Endothelial cell of umbilical vein (primary cell): ENCODE measurements around the gene RNASEH2A. TPM values are rescaled to one million over a fixed set of nuclear protein-coding genes. Genes with fewer than 3 reads are reported as not detected.

Experiments used
- BruUV-seq: library from RNA; stranded (reverse); fragments of 400-500 nt; replicated peaks from 2 replicates; lab custom pipeline; 2021; lab: Mats Ljungman, UMichigan
- CTCF ChIA-PET: fragments of 300-600, 350-600 bp; sonication (Branson Sonifier 250); formaldehyde crosslinking; loops from one replicate; lab custom pipeline; 2021; ENCODE audit warnings: antibody characterized with exemption, inconsistent platforms; lab: Charles Lee
- POLR2A ChIA-PET: fragments of 300-600, 350-600 bp; sonication (Branson Sonifier 250); formaldehyde crosslinking; loops from one replicate; lab custom pipeline; 2021; ENCODE audit warnings: antibody characterized with exemption, inconsistent platforms; lab: Charles Lee
- DNase-seq: peaks from one replicate; pipeline ENCODE4 v3.0.0-alpha.2; 2011; ENCODE audit warnings: low read depth, low spot score
- FAIRE-seq: peaks from 2 replicates; lab custom pipeline; 2011; peaks lifted over from hg19 to GRCh38; lab: Jason Lieb, UNC
- H2AFZ ChIP-seq: 2 replicates; pipeline ENCODE4 v1.6.0; 2012; ENCODE audit warnings: low read depth, low read length, control low read depth, inconsistent platforms
- H3K27ac ChIP-seq: 2 replicates; pipeline ENCODE4 v1.5.1; 2011; ENCODE audit warnings: low read depth, mild to moderate bottlenecking, control low read depth, low read length, moderate library complexity; ENCODE audit not compliant: insufficient read depth
- H3K27me3 ChIP-seq, 2 experiments: 2 replicates each; pipeline versions ENCODE4 v1.6.0 to v1.6.1; 2011; ENCODE audit warnings: low read length in 2 of 2, mixed read lengths in 1 of 2; ENCODE audit not compliant: control insufficient read depth in 2 of 2, insufficient read depth in 2 of 2
- H3K36me3 ChIP-seq, 2 experiments: 2 replicates in 1 of 2; 3 replicates in 1 of 2; pipeline ENCODE4 v1.5.1; 2011; ENCODE audit warnings: low read length in 2 of 2, mild to moderate bottlenecking in 1 of 2, moderate library complexity in 1 of 2; ENCODE audit not compliant: control insufficient read depth in 2 of 2, insufficient read depth in 2 of 2; ENCODE audit errors: extremely low read depth in 1 of 2
- H3K4me1 ChIP-seq: 3 replicates; pipeline ENCODE4 v1.5.1; 2011; ENCODE audit warnings: mild to moderate bottlenecking, low read length; ENCODE audit not compliant: control insufficient read depth, insufficient read depth; ENCODE audit errors: extremely low read depth
- H3K4me2 ChIP-seq: 2 replicates; pipeline ENCODE4 v1.6.1; 2011; ENCODE audit warnings: low read length, control low read depth, mixed read lengths; ENCODE audit not compliant: insufficient read depth
- H3K4me3 ChIP-seq, 3 experiments: fragments of 200-600 bp in 1 of 3; sonication (generic), shearing (Covaris generic) in 1 of 3; replicated peaks in 1 of 3; 2 replicates each; pipeline ENCODE4 v1.5.1; 2011 to 2016; ENCODE audit warnings: control low read depth in 3 of 3, low read length in 3 of 3, mild to moderate bottlenecking in 2 of 3, inconsistent platforms in 1 of 3, low read depth in 1 of 3, moderate library complexity in 1 of 3; ENCODE audit not compliant: insufficient read depth in 1 of 3
- H3K79me2 ChIP-seq: 2 replicates; pipeline ENCODE4 v1.6.0; 2012; ENCODE audit warnings: low read length, inconsistent platforms; ENCODE audit not compliant: control insufficient read depth, insufficient read depth
- H3K9ac ChIP-seq: replicated peaks from 2 replicates; pipeline ENCODE3; 2011; ENCODE audit warnings: low read length, control low read depth; ENCODE audit not compliant: insufficient read depth; ENCODE audit errors: extremely low read depth
- H3K9me1 ChIP-seq: replicated peaks from 3 replicates; pipeline ENCODE4 v1.6.0; 2011; ENCODE audit warnings: mild to moderate bottlenecking, low read length; ENCODE audit not compliant: control insufficient read depth, insufficient read depth; ENCODE audit errors: extremely low read depth
- H3K9me3 ChIP-seq: replicated peaks from 2 replicates; pipeline ENCODE4 v1.5.1; 2012; ENCODE audit warnings: low read length, inconsistent platforms; ENCODE audit not compliant: control insufficient read depth, insufficient read depth
- H4K20me1 ChIP-seq: replicated peaks from 2 replicates; pipeline ENCODE3; 2011; ENCODE audit warnings: mild to moderate bottlenecking, low read length; ENCODE audit not compliant: control insufficient read depth, insufficient read depth; ENCODE audit errors: extremely low read depth
- EZH2 ChIP-seq: IDR thresholded peaks from 2 replicates; pipeline ENCODE4 v1.6.1; 2012; ENCODE audit warnings: borderline replicate concordance, low read depth, mild to moderate bottlenecking, moderate library complexity, low read length, inconsistent platforms; ENCODE audit not compliant: severe bottlenecking
- POLR2A ChIP-seq: IDR thresholded peaks from 2 replicates; pipeline ENCODE4 v1.6.1; 2012; ENCODE audit warnings: low read depth, mild to moderate bottlenecking, control low read depth, low read length
- POLR2AphosphoS5 ChIP-seq: IDR thresholded peaks from 2 replicates; pipeline ENCODE4 v1.6.1; 2012; ENCODE audit warnings: low read depth, mild to moderate bottlenecking, control low read depth, low read length, moderate library complexity; ENCODE audit not compliant: insufficient read depth
- dilution Hi-C: fragments of 300-500 bp; cut with MboI; formaldehyde crosslinking; loops from one replicate; pipeline ENCODE4 v1.15.0; 2019; ENCODE audit warnings: low sequenced_read_pairs; ENCODE audit not compliant: extremely low pct_ligation_motif_present
- intact Hi-C: fragments of 100-400 bp; cut with micrococcal nuclease; formaldehyde crosslinking; loops from one replicate; pipeline ENCODE4 v1.10.0; 2022
- polyA plus RNA-seq, 4 experiments: library from polyadenylated mRNA; depleted of rRNA in 3 of 4; stranded (reverse) in 3 of 4; unstranded in 1 of 4; fragments of >200 nt; gene quantifications; 2 replicates each; pipeline versions ENCODE4 v1.2.1 to v1.2.3, GENCODE V29; 2011 to 2012; ENCODE audit warnings: missing spikeins in 1 of 4
- total RNA-seq: library from RNA; stranded (reverse); gene quantifications from 2 replicates; pipeline ENCODE4 v1.2.3, GENCODE V29; 2021
- TF ChIP-seq, protein P1 (sequence below): IDR thresholded peaks from 2 replicates; pipeline ENCODE4 v1.6.1; 2011; ENCODE audit not compliant: insufficient read depth, insufficient read length
- TF ChIP-seq, protein P2 (sequence below), 2 donors: IDR thresholded peaks; 1 replicate in 1 of 2; 2 replicates in 1 of 2; pipeline ENCODE4 v1.5.1; 2011; ENCODE audit warnings: low read length in 2 of 2, mild to moderate bottlenecking in 2 of 2, moderate library complexity in 2 of 2, control low read depth in 1 of 2, inconsistent platforms in 1 of 2, low read depth in 1 of 2; ENCODE audit not compliant: insufficient read depth in 1 of 2; ENCODE audit errors: extremely low read depth in 1 of 2

Gene RNASEH2A
- total and polyA plus RNA-seq, 2 donors (not counting 3 experiments of a cell fraction or from before 2014, with no cell fraction given) = 25.6 to 45.4 TPM

DNA sequence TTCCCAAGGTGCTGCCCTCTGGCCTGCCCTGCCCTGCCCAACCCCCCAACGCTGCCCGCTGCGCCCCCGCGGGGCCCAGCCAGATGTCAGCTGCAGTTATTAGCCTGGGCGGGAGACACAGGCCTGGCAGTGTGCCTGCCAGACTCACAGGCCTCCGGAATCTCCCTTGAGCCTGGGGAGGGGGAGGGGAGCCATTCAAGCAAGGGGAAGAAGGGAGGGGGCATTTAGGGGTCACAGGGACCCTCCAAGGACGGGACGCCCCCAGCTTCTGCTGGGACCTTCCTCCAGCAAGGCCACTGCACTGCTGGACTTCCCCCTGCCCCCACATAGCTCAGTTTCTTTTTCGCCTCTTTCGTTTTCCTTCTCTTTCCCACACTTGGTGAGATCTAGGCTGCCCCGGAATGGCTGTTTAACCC, 17.7 kb upstream of the RNASEH2A start:
- ChIA-PET POLR2A (interaction anchor here (1.1 to 1.4 kb wide), 2 partner anchors 11 to 28 kb away, joined by 3 to 4 read pairs; no protein-coding TSS in a partner anchor), CTCF (interaction anchor here (0.9 to 4.7 kb wide), 5 partner anchors 11 to 28 kb away, joined by 3 to 48 read pairs (median 7); no protein-coding TSS in a partner anchor)
- H2AFZ ChIP-seq = peak overlapping the region; percentile 12
- dilution Hi-C loops (no loop called here), intact Hi-C loops (loop anchor here (10.0 kb wide), 1 partner anchor 146 kb away; the partner anchor contains the start of genes CALR and FARSA)
- peaks cover 14% of the 10 kb centered on the region for H3K79me2 ChIP-seq
- TF ChIP-seq POLR2AphosphoS5 = peak; percentile 63
- no peak for TF ChIP-seq POLR2A
- TF ChIP-seq, protein P1, sequence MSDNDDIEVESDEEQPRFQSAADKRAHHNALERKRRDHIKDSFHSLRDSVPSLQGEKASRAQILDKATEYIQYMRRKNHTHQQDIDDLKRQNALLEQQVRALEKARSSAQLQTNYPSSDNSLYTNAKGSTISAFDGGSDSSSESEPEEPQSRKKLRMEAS = no peak
- TF ChIP-seq, protein P2, sequence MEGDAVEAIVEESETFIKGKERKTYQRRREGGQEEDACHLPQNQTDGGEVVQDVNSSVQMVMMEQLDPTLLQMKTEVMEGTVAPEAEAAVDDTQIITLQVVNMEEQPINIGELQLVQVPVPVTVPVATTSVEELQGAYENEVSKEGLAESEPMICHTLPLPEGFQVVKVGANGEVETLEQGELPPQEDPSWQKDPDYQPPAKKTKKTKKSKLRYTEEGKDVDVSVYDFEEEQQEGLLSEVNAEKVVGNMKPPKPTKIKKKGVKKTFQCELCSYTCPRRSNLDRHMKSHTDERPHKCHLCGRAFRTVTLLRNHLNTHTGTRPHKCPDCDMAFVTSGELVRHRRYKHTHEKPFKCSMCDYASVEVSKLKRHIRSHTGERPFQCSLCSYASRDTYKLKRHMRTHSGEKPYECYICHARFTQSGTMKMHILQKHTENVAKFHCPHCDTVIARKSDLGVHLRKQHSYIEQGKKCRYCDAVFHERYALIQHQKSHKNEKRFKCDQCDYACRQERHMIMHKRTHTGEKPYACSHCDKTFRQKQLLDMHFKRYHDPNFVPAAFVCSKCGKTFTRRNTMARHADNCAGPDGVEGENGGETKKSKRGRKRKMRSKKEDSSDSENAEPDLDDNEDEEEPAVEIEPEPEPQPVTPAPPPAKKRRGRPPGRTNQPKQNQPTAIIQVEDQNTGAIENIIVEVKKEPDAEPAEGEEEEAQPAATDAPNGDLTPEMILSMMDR (IDR thresholded peaks at IDR 0.05; ENCODE audit: extremely low read depth in 1 of 2, insufficient read depth in 1 of 2, low read depth in 1 of 2, low read length in 2 of 2) = peak in 1 of 2 donors; percentile 1
- no peak for TF ChIP-seq EZH2
- H3K4me3 ChIP-seq = no peak overlapping the region
- peak overlapping the region; percentile 65 for H3K27ac ChIP-seq
- no peaks in the 10 kb centered on the region for H3K9me3 ChIP-seq
- H3K9ac ChIP-seq = peak overlapping the region; percentile 66
- no peaks in the 10 kb centered on the region for H4K20me1 ChIP-seq
- H3K36me3 ChIP-seq = no peaks in the 10 kb centered on the region
- no TSS peak for BruUV-seq
- peak; percentile 82 for DNase-seq
- no peaks in the 10 kb centered on the region for H3K27me3 ChIP-seq
- peak; percentile 38 for FAIRE-seq
- no peaks in the 10 kb centered on the region for H3K9me1 ChIP-seq
- H3K4me2 ChIP-seq = peak overlapping the region; percentile 31
- H3K4me1 ChIP-seq = peaks cover 30% of the 10 kb centered on the region
